ENCODE data around the gene TKFC. TPM values are rescaled to one million over a fixed set of nuclear protein-coding genes. Genes with fewer than 3 reads are reported as not detected.

Gene TKFC
- polyA plus RNA-seq, 1 experiment = 37.6 TPM

- Histone ChIP-seq H3K4me3 (ENCODE audit: low read depth, low read length) (no peak overlapping the region), H3K36me3 (ENCODE audit: control insufficient read depth, insufficient read depth, low read length) (peaks cover 51% of the 10 kb centered on the region), H3K27me3 (ENCODE audit: control insufficient read depth, insufficient read depth, low read length) (no peaks in the 10 kb centered on the region)
- no peak for TF ChIP-seq CTCF (IDR thresholded peaks at IDR 0.05; ENCODE audit: insufficient read depth, low read depth, low read length)
- POLR2A ChIA-PET = no interaction called here
- no peak for DNase-seq (ENCODE audit: low read depth)
- CTCF ChIA-PET = interaction anchor here (1.0 to 1.4 kb wide), 2 partner anchors 25 to 74 kb away, joined by 3 to 4 read pairs; no protein-coding TSS in a partner anchor
Observed at GRCh38 chr11:61310749-61311148, 22.3 kb upstream of the TKFC start.

GRCh38 chr11:61315260-61315659 lies 17.8 kb upstream of the TKFC start:
- H3K27me3 ChIP-seq (ENCODE audit: control insufficient read depth, insufficient read depth, low read length) = no peaks in the 10 kb centered on the region
- ChIA-PET POLR2A (no interaction called here), CTCF (interaction anchor here (1.0 to 1.1 kb wide), 2 partner anchors 9 to 10 kb away, joined by 3 read pairs; no protein-coding TSS in a partner anchor)
- H3K36me3 ChIP-seq (ENCODE audit: control insufficient read depth, insufficient read depth, low read length) = peaks cover 32% of the 10 kb centered on the region
- TF ChIP-seq CTCF (IDR thresholded peaks at IDR 0.05; ENCODE audit: insufficient read depth, low read depth, low read length) = no peak
- no peak overlapping the region for H3K4me3 ChIP-seq (ENCODE audit: low read depth, low read length)
- no peak for DNase-seq (ENCODE audit: low read depth)

GRCh38 chr11:61325649-61326414 lies 7.2 kb upstream of the TKFC start:
- H3K27me3 ChIP-seq (ENCODE audit: control insufficient read depth, insufficient read depth, low read length) = no peaks in the 10 kb centered on the region
- H3K36me3 ChIP-seq (ENCODE audit: control insufficient read depth, insufficient read depth, low read length) = peaks cover 30% of the 10 kb centered on the region
- POLR2A ChIA-PET = interaction anchor here (0.6 kb wide), 1 partner anchor 67 kb away, joined by 4 read pairs; no protein-coding TSS in a partner anchor
- TF ChIP-seq CTCF (IDR thresholded peaks at IDR 0.05; ENCODE audit: insufficient read depth, low read depth, low read length) = no peak
- no peak overlapping the region for H3K4me3 ChIP-seq (ENCODE audit: low read depth, low read length)
- DNase-seq (ENCODE audit: low read depth) = no peak
- CTCF ChIA-PET = interaction anchor here (1.1 to 2.0 kb wide), 3 partner anchors 10 to 60 kb away, joined by 3 to 5 read pairs (median 5); no protein-coding TSS in a partner anchor

- no peaks in the 10 kb centered on the region for H3K27me3 ChIP-seq (ENCODE audit: control insufficient read depth, insufficient read depth, low read length)
- no peak overlapping the region for H3K4me3 ChIP-seq (ENCODE audit: low read depth, low read length)
- ChIA-PET POLR2A (no interaction called here), CTCF (interaction anchor here (0.9 to 2.2 kb wide), 6 partner anchors 8 to 73 kb away, joined by 3 to 14 read pairs (median 6); partner anchors contain the start of gene TMEM216)
- H3K36me3 ChIP-seq (ENCODE audit: control insufficient read depth, insufficient read depth, low read length) = peaks cover 21% of the 10 kb centered on the region
- peak; percentile 36 for DNase-seq (ENCODE audit: low read depth)
- no peak for TF ChIP-seq CTCF (IDR thresholded peaks at IDR 0.05; ENCODE audit: insufficient read depth, low read depth, low read length)
Observed at GRCh38 chr11:61327669-61328071, 5.4 kb upstream of the TKFC start.

- no peak for TF ChIP-seq CTCF (IDR thresholded peaks at IDR 0.05; ENCODE audit: insufficient read depth, low read depth, low read length)
- CTCF ChIA-PET = interaction anchor here (1.1 to 2.2 kb wide), 5 partner anchors 8 to 74 kb away, joined by 3 to 14 read pairs (median 8); partner anchors contain the start of gene TMEM216
- POLR2A ChIA-PET = no interaction called here
- DNase-seq (ENCODE audit: low read depth) = no peak
- no peak overlapping the region for H3K4me3 ChIP-seq (ENCODE audit: low read depth, low read length)
- no peaks in the 10 kb centered on the region for H3K27me3 ChIP-seq (ENCODE audit: control insufficient read depth, insufficient read depth, low read length)
- peaks cover 17% of the 10 kb centered on the region for H3K36me3 ChIP-seq (ENCODE audit: control insufficient read depth, insufficient read depth, low read length)
Observed at GRCh38 chr11:61328351-61328750, 4.7 kb upstream of the TKFC start.
